HL-60 (cell line): Measurements from ENCODE around the gene MPP2.

ENCODE experiments used
- DNase-seq, 2 experiments: peaks; one replicate each; pipeline ENCODE4 v3.0.0-alpha.2; 2010 to 2020; ENCODE audit warnings: low read depth in 1 of 2, low spot score in 1 of 2
- H3K27ac ChIP-seq: fragments of 250-450 bp; sonication (Bioruptor Pico); replicated peaks from 2 replicates; pipeline ENCODE4 v1.5.1; 2020; ENCODE audit warnings: mild to moderate bottlenecking, moderate library complexity
- H3K27me3 ChIP-seq: fragments of 250-450 bp; sonication (Bioruptor Pico); 2 replicates; pipeline ENCODE4 v1.5.1; 2021; ENCODE audit warnings: mild to moderate bottlenecking, moderate library complexity; ENCODE audit not compliant: insufficient read depth, poor library complexity, severe bottlenecking
- H3K4me3 ChIP-seq: replicated peaks from 2 replicates; pipeline ENCODE4 v1.5.1; 2011; ENCODE audit warnings: mild to moderate bottlenecking, control low read depth, low read length; ENCODE audit not compliant: insufficient read depth
- CTCF ChIP-seq: IDR thresholded peaks from one replicate; pipeline ENCODE4 v1.5.1; 2011; ENCODE audit warnings: low read length, control low read depth, inconsistent platforms; ENCODE audit not compliant: insufficient read depth
- GABPA ChIP-seq: IDR thresholded peaks from 2 replicates; pipeline ENCODE4 v1.6.1; 2012; ENCODE audit warnings: low read depth
- POLR2AphosphoS5 ChIP-seq: IDR thresholded peaks from 2 replicates; pipeline ENCODE4 v1.6.1; 2012; ENCODE audit warnings: low read depth
- REST ChIP-seq: IDR thresholded peaks from 2 replicates; pipeline ENCODE4 v1.6.1; 2012; ENCODE audit warnings: low read depth; ENCODE audit not compliant: insufficient replicate concordance
- SPI1 ChIP-seq: IDR thresholded peaks from 2 replicates; pipeline ENCODE4 v1.6.1; 2012; ENCODE audit warnings: low read depth, mild to moderate bottlenecking, borderline replicate concordance

MPP2 gene

GRCh38 chr17:43912635-43913304, 5.4 kb upstream of the MPP2 start:
- Histone ChIP-seq H3K27ac (no peak overlapping the region), H3K27me3 (peaks cover 37% of the 10 kb centered on the region), H3K4me3 (no peak overlapping the region)
- no peak for DNase-seq
- TF ChIP-seq REST (no peak), SPI1 (no peak), POLR2AphosphoS5 (no peak), GABPA (no peak), CTCF (no peak)

GRCh38 chr17:43911904-43912303, 4.6 kb upstream of the MPP2 start:
- no peak for DNase-seq
- H3K27me3 ChIP-seq: peaks cover 38% of the 10 kb centered on the region
- H3K27ac ChIP-seq: no peak overlapping the region
- no peak for TF ChIP-seq CTCF
- TF ChIP-seq SPI1: no peak
- no peak for TF ChIP-seq REST
- no peak for TF ChIP-seq GABPA
- no peak for TF ChIP-seq POLR2AphosphoS5
- no peak overlapping the region for H3K4me3 ChIP-seq

GRCh38 chr17:43909537-43910231, 2.3 kb upstream of the MPP2 start:
- Histone ChIP-seq H3K27ac (no peak overlapping the region), H3K27me3 (peaks cover 50% of the 10 kb centered on the region), H3K4me3 (no peak overlapping the region)
- TF ChIP-seq CTCF: no peak
- TF ChIP-seq POLR2AphosphoS5: no peak
- TF ChIP-seq GABPA: no peak
- TF ChIP-seq REST: no peak
- no peak for TF ChIP-seq SPI1
- no peak for DNase-seq
